T-helper 9 cell (primary cell): ENCODE data around the gene PARVB.

ENCODE experiments used
- DNase-seq: peaks from one replicate; pipeline ENCODE4 v3.0.0-alpha.2; 2020

The PARVB gene

GRCh38 chr22:44137415-44137814 lies 113.3 kb downstream of the PARVB start:
- no peak for DNase-seq

DNA sequence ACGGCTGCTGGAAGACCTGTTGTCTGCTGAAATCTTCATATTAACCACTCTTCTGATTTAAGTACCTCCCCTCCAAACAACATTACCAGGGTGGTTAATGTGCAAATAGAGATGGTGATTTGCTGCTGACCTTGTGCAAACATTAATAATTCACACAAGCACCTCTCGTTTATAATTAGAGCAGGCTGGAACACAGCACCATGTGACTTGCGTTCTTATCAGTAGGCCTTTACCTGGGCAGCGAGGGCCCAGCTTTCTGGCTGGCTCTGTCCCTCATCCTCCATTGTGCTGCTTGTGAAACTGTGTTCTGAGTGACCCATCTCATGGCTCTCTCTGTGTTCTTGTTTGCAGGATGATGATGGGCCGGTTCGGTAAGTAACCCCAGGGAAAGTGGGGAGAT lies 115.7 kb downstream of the PARVB start:
- DNase-seq = no peak

- DNase-seq = no peak
Observed at GRCh38 chr22:44142421-44143104, 118.5 kb downstream of the PARVB start.

DNA sequence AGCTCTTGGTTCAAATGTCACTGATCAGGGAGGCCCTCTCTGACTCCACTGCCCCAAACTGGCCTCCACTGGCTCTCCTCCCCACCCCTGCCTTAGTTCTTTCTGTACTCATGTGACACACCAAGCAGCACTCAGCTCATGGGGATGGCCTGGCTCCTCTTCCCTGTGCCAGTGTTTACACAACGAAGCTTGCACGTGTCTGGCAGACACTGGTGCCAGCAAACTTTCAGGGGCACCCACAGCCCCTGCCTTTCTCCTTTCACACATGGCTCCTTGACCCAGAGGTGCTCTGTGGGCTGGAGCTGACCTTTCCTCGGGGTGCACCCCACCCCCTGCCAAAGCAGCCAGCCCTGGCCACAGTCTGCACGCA lies 119.0 kb downstream of the PARVB start:
- DNase-seq = no peak

DNA sequence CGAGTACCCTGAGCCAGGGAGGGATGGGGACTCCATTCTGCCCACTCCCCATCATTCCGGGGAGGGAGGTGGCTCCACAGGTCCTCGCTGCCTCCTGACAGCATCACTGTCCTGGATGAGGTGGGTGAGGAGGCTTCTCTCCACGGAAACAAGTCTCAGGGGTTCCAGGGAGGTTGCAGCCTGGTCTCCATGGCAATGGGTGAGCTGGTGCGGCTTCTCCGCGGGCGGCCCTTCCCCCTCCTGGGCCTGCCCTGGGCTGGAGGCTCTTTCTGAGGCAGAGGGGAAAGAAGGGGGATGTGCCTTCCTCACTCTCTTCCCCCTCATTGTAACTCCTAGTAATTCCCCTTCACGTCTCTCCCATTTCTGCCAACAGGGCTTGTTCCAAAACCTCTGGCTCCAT lies 119.5 kb downstream of the PARVB start:
- DNase-seq = no peak

- DNase-seq = no peak
Observed at GRCh38 chr22:44144046-44144569, 120.0 kb downstream of the PARVB start.

- DNase-seq = no peak
Observed at GRCh38 chr22:44145544-44145943, 121.4 kb downstream of the PARVB start.

DNA sequence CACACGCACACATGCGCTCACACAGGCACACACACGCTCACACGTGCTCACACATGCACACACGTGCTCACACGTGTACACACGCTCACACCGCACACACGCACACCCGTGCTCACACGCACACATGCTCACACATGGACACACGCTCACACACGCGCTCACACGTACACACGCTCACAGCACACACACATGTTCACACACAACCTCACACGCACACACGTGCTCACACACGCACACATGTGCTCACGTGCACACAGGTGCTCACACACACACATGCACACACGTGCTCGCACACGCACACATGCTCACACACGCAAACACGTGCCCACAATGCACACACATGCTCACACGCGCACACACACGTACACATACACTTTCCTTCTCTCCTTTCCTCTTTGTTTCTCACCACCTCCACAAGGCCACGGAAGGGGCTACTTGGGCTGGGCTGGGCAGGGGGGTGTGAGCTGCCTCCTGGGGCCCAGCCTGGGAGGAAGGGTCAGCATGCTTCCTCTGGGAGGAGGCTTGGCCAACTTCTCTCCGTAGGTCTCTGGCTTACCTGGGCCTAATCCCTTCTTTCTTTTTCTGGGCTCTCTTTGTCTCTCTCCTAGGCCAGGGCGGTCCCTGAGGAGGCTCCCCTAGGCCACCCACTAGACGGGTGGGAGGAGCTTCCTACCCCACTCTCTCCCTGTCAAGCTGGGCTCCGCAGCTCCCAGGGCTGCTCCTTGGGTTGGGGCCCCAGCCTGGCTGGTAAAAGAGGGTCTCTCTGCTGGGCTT lies 122.2 kb downstream of the PARVB start:
- DNase-seq = no peak

GRCh38 chr22:44147008-44147645 lies 123.0 kb downstream of the PARVB start:
- DNase-seq = no peak

- DNase-seq = no peak
Observed at GRCh38 chr22:44147821-44148574, 123.9 kb downstream of the PARVB start.

GRCh38 chr22:44151676-44152075 lies 127.6 kb downstream of the PARVB start:
- DNase-seq = no peak

DNA sequence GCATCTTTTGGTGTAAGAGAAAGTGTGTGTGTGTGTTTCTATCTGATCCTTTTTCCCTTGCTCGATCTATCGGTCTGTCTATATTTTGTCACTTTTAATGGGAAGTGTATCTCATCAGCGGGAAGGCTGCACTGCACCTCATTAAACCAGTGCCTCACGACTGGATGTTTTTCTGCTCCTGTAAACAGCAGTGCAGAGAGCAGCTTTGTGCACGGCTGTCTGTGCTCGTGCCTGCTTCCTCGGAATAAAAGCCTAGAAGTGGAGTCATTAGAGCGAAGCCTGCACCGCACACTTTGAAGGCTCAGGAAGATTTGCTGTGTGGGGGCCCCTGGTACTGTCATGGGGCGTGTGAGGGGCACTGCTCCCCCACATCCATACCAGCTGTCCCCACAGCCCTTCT lies 129.6 kb downstream of the PARVB start:
- DNase-seq = no peak

- no peak for DNase-seq
Observed at GRCh38 chr22:44154436-44154942, 130.4 kb downstream of the PARVB start.

DNA sequence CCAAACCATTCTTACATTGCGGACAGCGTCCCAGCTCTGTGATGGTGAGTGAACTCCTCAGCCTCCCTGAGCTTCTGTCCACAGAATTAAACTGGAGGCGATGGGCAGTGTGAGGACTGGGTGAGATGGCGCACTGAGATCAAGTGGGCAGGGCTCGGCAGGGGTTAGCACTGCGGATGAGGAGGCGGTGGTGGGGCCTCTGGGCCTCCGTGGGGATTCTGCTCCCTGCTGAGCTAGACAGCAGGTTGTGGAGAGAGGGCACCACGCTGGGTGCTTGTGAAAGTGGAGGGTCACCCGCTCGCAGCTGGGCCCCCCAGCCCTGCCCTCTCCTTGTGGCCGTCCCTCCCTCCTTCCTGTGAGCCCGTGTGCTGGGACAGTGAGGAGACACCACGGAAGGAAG lies 131.0 kb downstream of the PARVB start:
- DNase-seq = no peak

DNA sequence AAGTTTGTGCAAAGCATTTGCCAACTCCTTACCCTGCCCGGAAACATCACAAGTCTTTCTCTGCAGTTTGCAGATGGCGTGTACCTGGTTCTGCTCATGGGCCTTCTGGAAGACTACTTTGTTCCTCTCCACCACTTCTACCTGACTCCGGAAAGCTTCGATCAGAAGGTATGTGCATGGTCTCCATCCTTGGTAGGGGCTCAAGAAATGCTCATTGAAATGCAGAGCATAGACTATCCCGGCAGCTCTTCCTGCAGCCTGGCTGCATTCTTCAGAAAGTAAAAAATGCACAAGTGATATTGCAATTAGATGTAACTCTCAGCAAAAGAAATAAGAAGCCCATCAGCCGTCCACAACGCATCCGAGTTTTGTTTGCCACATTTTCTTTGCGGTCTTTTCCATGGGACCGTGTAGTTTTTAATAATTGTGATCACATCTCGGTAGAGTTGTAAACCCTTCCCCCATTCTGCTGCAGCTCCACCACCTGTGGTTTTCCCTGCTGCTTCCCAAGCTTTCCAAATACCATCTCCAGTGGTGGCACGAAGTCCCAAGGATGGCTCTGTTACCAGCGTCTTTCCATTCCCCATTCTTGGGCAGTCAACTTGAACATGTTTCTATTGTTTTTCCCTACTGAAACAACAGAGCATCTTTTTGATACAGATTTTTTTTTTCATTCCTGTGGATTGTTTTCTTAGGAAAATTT lies 134.0 kb downstream of the PARVB start:
- no peak for DNase-seq

- no peak for DNase-seq
Observed at GRCh38 chr22:44158816-44159215, 134.7 kb downstream of the PARVB start.

GRCh38 chr22:44159221-44159620 lies 135.1 kb downstream of the PARVB start:
- DNase-seq = no peak

DNA sequence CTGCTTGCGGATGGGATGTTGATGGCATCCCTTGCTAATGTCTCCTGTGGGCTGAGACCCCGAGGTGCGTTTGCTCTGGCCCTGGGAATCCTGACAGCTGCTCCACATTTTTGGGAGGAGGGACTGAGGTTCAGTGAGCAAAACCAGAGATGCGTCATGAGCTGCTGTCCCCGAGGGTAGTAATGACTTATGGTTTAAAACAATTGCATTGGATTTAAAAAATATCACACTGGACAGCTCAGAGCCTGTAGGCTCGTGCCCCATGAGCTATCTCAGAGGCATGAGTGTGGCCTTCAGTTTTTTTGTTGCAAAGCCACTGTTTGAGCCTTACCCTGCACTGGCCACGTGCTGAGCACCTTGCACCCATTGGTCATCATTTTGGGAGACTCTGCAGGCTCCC lies 135.7 kb downstream of the PARVB start:
- DNase-seq = no peak

- DNase-seq = no peak
Observed at GRCh38 chr22:44160421-44160820, 136.3 kb downstream of the PARVB start.

GRCh38 chr22:44161673-44162072 lies 137.6 kb downstream of the PARVB start:
- no peak for DNase-seq

DNA sequence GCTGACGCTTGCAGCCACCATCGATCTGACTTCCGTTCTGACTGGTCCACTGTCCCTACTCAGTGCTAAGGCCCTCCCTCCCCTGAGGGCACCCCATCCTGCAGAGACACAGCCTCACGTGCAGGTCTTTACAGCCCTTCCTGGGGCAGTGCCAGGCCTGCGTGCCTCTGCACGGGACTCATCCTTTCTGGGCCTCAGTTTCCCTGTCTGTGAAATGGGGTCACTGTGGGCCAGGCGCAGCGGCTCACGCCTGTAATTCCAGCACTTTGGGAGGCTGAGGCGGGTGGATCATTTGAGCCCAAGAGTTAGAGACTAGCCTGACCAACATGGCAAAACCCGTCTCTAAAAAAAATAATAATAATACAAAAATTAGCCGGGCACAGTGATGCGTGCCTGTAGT lies 138.9 kb downstream of the PARVB start:
- no peak for DNase-seq

- no peak for DNase-seq
Observed at GRCh38 chr22:44163536-44163935, 139.4 kb downstream of the PARVB start.
